GM10266 (cell line): ENCODE data around the gene RAPGEF5.

Experiments
- DNase-seq: peaks from one replicate; pipeline ENCODE4 v3.0.0; 2012; ENCODE audit errors: extremely low spot score
- TF ChIP-seq, protein P1 (sequence below): IDR thresholded peaks from 2 replicates; pipeline ENCODE4 v1.5.1; 2012; ENCODE audit warnings: mild to moderate bottlenecking, low read depth; ENCODE audit not compliant: control insufficient read depth, insufficient read depth; ENCODE audit errors: missing control alignments

Gene RAPGEF5

GRCh38 chr7:22275661-22276060 is 81.3 kb downstream of the RAPGEF5 start:
- DNase-seq: no peak

DNA sequence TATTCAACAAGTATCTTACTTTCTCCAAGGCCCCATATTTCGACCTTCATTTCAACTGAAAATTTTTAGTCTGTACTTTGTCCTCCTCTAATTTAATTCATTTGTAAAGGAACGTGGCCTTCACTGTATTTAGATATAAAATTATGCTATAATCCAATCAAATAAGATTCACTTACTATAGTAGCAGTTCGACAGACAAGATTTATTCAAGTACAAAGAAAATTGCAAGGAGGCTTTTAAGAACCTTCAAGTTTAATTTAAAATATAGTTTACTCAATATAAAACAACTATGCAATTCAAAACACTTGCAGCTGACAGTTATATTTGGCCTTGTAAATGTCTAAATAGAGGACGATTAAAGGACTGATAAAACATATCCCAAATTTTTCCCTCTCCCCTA is 85.6 kb downstream of the RAPGEF5 start:
- DNase-seq: no peak
- TF ChIP-seq, protein P1, sequence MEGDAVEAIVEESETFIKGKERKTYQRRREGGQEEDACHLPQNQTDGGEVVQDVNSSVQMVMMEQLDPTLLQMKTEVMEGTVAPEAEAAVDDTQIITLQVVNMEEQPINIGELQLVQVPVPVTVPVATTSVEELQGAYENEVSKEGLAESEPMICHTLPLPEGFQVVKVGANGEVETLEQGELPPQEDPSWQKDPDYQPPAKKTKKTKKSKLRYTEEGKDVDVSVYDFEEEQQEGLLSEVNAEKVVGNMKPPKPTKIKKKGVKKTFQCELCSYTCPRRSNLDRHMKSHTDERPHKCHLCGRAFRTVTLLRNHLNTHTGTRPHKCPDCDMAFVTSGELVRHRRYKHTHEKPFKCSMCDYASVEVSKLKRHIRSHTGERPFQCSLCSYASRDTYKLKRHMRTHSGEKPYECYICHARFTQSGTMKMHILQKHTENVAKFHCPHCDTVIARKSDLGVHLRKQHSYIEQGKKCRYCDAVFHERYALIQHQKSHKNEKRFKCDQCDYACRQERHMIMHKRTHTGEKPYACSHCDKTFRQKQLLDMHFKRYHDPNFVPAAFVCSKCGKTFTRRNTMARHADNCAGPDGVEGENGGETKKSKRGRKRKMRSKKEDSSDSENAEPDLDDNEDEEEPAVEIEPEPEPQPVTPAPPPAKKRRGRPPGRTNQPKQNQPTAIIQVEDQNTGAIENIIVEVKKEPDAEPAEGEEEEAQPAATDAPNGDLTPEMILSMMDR: no peak

More at GRCh38 chr7:22275661-22276060, 81.3 kb downstream of the RAPGEF5 start:
- TF ChIP-seq, protein P1: no peak

- no peak for DNase-seq
- TF ChIP-seq, protein P1: no peak
These were observed 86.6 kb downstream of the RAPGEF5 start for GRCh38 chr7:22270371-22270770.

- no peak for DNase-seq
- TF ChIP-seq, protein P1: no peak
These were observed 87.0 kb downstream of the RAPGEF5 start for GRCh38 chr7:22269963-22270362.

DNA sequence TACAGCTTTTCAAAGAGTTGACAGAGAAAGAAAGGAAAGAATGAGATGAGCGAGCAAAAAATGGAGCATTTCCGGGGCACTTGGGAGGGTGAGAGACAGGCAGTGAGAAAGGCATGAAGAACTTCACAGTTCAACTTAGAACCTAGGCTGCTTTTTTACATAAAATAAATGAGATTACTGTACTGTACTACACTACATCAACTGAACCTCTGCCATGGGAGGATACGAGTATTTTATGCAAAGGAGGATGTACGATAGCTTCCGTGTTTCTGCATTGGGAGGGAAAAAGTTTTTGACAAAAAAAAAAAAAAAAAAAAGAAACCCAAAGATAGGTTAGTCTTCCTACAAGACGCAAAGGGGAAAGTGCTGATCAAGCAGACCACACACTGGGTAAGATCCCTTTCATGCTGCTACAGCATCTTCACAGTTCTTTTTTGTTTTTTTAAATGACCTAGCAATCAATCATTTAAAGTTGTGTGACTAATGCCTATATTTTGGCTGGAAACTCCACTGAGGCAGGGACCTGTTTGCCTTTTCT is 88.0 kb downstream of the RAPGEF5 start:
- TF ChIP-seq, protein P1: no peak
- DNase-seq: no peak

DNA sequence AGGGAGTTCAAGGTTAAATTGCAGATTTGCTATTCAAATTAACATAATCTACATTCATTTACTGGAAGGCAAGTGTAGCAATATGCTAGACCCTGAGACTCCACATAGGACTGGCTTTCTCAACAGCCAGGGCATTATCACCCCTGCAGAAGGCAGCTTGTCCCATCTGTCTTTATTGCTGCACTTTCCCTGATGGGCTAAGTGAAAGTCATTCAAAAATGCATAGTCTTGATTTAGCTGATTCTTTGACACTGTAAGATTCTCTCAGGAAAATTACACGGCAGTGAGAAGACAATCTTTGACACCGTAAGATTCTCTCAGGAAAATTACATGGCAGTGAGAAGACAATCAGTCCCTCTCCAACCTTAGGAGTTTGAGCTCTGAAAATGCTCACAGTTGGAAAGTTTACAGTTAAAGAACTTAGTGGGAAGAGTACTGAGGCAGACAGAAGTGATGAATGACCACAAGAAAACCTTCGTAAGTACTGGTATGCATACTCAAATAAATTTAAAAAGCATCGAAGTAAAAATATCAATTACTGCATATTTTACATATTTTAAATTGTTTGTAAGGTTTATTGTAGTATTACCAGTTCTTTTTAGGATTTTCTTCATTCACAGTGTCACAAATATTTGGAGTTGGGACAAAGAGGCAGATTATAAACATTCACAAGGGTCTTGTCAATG is 88.9 kb downstream of the RAPGEF5 start:
- no peak for DNase-seq
- TF ChIP-seq, protein P1: no peak

- DNase-seq: no peak
- TF ChIP-seq, protein P1: no peak
These were observed 94.4 kb downstream of the RAPGEF5 start for GRCh38 chr7:22262538-22262937.
